Measurements from ENCODE around the gene CACNG5. TPM values are rescaled to one million over a fixed set of nuclear protein-coding genes. Genes with fewer than 3 reads are reported as not detected.

CACNG5 gene
- total RNA-seq, 4 donors from 2014 or later = not detected

DNA sequence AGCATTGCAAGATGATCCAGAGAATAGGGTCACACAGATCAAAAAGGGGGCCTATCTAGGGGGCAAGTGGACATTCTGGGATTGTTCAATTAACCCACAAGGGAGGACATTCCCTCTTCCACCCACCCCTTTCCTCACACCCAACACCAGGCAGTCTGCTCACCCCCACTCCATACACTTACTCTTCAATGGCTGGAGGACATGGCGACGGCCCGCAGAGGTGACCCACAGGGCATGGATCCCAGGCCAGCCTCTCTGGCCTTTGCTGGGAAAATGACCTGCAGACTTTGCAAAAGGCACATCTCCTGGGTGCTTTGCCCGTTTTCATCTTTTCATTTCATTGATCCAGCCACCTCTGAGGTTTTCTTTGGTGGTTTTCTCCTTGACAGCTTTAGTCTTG, 1.7 kb upstream of the CACNG5 start:
- TF ChIP-seq, protein P1, sequence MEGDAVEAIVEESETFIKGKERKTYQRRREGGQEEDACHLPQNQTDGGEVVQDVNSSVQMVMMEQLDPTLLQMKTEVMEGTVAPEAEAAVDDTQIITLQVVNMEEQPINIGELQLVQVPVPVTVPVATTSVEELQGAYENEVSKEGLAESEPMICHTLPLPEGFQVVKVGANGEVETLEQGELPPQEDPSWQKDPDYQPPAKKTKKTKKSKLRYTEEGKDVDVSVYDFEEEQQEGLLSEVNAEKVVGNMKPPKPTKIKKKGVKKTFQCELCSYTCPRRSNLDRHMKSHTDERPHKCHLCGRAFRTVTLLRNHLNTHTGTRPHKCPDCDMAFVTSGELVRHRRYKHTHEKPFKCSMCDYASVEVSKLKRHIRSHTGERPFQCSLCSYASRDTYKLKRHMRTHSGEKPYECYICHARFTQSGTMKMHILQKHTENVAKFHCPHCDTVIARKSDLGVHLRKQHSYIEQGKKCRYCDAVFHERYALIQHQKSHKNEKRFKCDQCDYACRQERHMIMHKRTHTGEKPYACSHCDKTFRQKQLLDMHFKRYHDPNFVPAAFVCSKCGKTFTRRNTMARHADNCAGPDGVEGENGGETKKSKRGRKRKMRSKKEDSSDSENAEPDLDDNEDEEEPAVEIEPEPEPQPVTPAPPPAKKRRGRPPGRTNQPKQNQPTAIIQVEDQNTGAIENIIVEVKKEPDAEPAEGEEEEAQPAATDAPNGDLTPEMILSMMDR (IDR thresholded peaks at IDR 0.05; ENCODE audit: low read depth) = no peak

DNA sequence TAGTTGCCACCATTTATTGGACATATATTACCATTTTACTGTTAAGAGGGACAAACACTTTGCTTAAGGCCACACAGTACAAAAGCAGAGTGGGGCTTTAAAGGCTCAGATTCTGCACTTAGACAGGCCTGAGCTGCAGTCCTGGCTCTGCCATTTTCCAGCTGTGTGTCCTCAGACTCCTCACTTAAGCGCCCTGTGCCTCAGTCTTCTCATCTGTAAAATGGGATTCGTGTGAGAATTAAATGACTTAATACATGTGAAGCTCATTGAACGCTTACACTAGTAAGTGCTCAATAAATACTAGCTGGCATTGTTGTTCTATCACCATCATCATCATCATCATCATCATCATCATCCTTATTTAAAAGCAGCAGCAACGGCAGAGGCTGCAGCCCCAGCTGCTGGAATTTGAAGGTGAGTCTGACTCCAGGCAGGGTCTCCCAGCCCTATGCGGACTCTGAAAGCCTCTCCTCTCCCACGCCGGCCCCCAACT, 445 bp upstream of the CACNG5 start:
- TF ChIP-seq, protein P1 (IDR thresholded peaks at IDR 0.05; ENCODE audit: low read depth) = no peak

DNA sequence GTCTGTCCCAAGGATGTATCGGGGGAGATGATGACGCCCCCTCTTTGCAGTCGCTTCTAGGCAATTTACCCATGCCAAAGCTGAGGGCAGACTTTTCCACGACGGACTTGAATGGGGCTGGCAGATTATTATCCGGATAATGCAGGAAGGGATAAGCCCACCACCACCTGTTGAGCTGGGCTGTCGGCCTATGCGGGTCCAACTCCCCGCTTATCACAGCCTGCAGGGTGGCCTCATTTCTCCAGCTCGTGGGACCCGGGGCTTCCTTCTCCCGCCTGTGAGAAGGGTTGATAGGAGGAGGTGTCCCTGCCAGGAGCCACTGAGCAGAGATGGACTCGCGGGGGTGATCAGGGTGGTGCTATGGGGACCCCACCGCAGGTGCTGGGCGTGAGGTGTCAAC, 559 bp downstream of the CACNG5 start:
- TF ChIP-seq, protein P1 (IDR thresholded peaks at IDR 0.05; ENCODE audit: low read depth) = no peak

DNA sequence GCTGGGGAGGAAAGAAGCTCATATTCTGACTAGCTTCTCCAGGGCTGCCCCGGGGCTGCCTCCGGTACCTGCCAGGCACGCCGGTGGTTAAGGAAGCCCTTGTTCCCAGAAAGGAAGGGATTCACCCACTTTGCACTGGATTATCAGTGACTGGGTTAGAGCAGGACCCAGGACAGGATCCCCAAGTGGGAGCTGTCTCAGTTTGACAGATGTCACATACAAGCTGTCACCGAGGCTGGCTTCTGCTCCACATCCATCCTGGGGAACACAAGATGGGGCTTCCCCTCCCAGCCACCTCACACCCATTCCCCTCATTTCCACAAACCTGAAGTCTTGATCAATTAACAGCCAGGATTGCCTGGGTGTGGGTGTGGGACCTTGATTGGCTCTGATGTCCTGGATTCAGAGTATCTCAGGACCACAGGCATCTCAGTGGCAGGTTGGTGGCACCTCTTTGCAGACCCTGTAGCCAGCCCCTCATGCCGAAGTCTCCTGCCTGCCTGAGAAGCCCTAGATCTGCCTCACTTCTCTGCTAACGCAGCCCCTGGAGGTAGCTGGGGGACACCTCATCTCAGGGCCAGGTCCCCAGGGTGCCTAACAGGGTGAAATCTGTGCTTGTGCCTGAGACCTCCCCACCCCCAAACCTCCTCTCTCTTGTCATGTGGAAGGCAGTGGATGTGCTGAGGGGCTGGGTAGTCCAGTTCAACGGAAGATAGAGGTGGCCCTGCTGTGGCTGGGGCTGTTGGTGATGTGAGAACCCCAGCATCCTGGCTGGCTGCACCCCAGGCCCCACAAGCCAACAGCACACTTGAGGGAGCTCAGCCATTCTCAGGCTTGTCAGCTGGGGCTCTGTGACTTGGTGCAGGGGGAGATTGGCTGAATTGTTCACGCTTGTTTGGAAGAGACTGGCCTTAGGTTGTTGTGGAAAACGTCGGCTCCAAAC, 1.4 kb downstream of the CACNG5 start:
- TF ChIP-seq, protein P1 (IDR thresholded peaks at IDR 0.05; ENCODE audit: low read depth) = no peak

DNA sequence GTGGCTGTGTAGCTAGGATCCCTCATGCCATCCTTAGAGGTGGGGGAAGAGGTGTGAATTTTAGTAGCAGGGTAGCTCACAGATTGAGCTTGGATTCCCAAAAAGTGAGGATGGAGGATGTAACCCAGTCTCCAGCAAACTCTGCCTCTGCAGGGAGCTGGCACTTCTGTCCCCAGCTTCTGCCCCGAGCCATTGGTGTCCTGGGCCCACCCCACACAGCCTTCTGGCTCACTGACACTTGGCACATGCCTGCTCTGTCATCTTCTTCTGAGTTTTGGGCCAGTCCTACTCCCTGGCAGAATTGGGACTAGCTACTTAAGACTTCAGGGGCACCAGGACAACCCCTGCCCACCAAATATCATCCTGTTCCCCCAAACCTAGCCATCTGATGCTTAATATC, 2.3 kb downstream of the CACNG5 start:
- TF ChIP-seq, protein P1 (IDR thresholded peaks at IDR 0.05; ENCODE audit: low read depth) = no peak

DNA sequence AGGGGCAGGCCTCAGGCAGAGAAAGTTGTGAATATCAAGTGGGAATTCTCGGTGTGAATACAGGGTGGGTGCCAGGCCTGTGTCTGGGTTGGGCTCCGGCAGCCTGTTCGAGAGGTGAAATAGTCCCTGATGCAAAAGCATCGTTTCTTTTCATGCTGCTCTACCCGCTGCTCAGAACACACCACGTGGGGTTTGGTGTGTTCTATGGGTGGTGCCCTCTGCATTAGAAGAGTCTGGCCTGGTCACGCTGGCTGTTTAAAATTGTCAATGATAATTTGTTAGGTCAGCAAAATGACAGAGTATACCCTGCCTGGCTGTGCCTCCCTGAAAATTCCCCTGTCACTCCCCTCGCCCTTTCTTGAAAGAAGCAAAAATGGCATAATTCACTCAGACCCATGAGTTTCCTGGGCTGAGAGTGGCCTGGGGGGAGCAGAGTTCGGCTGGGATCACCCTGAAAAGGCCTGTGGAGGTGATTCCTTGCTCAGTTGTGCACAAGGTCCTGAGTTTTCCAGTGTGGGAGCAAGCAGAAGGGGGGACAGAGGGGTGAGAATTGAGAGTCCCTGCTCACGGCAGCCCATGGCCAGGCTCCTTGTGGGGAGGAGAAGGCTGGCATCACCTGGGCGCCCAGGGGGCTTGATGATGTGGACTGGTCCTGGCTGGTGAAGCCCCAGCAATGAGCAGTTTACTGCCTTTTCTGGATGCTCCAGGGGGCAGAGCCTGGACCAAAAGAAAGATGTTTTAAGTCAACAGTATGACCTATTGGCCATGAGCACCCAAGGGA, 3.2 kb downstream of the CACNG5 start:
- TF ChIP-seq, protein P1 (IDR thresholded peaks at IDR 0.05; ENCODE audit: low read depth) = no peak

DNA sequence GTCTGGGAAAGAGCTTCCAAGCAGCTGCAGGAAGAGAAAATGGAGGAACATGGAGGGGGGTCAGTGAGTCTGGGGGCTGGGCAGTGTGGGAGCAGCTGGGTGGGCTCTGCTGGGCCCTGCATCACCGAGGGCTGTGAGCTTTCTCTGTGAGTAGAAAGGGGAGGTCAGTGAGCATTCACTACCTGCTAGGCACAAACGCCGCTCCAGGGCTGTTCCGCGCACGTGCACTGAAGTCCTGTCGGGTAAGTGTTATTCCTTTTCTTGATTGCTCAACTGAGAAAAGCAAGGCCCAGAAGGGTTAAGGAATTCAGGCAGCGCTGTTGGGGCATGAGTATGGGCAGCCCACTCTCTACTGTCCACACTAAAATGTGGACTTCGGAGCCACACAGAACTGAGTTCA, 4.7 kb downstream of the CACNG5 start:
- TF ChIP-seq, protein P1 (IDR thresholded peaks at IDR 0.05; ENCODE audit: low read depth) = no peak
